ENCODE data around the gene FZR1. TPM values are rescaled to one million over a fixed set of nuclear protein-coding genes. Genes with fewer than 3 reads are reported as not detected.

Gene FZR1
- total RNA-seq, 1 donor from 2014 or later = 16.4 TPM

DNA sequence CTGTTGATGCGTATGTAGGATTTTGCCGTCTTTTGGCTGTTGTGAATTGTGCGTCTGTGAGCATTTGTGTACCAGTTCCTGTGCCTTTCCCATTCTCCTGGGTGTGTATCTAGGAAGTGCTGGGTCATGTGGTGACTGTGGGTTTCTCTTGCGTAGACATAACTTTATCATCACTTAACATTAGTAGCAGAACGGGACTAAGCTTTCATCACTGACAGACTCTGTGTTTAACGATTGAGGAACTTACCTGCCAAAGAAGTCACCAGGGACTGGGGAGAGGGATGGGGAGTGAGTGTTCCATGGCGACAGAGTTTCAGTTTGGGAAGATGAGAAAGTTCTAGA lies 15.0 kb downstream of the FZR1 start:
- no peak overlapping the region for H3K4me3 Mint-ChIP-seq
- Histone ChIP-seq H3K36me3 (no peaks in the 10 kb centered on the region), H3K4me2 (no peak overlapping the region), H4K20me1 (ENCODE audit: low read depth) (peaks cover 97% of the 10 kb centered on the region), H3K9ac (no peak overlapping the region), H3K4me3 (no peak overlapping the region), H3K79me2 (ENCODE audit: low read depth) (peaks cover 53% of the 10 kb centered on the region), H3F3A (ENCODE audit: low read depth) (no peaks in the 10 kb centered on the region), H3K4me1 (peaks cover 4% of the 10 kb centered on the region), H3K27ac (no peak overlapping the region), H3K27me3 (no peaks in the 10 kb centered on the region), H2AFZ (replicated peaks) (no peak overlapping the region), H3K9me3 (ENCODE audit: low read depth) (no peaks in the 10 kb centered on the region)
- no peaks in the 10 kb centered on the region for H3K9me3 Mint-ChIP-seq
- peaks cover 6% of the 10 kb centered on the region for H3K4me1 Mint-ChIP-seq
- no peak for DNase-seq (ENCODE audit: low spot score)
- no peak overlapping the region for H3K27ac Mint-ChIP-seq
- TF ChIP-seq EZH2 (IDR thresholded peaks at IDR 0.05) (no peak), EZH2phosphoT487 (IDR thresholded peaks at IDR 0.05) (no peak)
- TF ChIP-seq, protein P1, sequence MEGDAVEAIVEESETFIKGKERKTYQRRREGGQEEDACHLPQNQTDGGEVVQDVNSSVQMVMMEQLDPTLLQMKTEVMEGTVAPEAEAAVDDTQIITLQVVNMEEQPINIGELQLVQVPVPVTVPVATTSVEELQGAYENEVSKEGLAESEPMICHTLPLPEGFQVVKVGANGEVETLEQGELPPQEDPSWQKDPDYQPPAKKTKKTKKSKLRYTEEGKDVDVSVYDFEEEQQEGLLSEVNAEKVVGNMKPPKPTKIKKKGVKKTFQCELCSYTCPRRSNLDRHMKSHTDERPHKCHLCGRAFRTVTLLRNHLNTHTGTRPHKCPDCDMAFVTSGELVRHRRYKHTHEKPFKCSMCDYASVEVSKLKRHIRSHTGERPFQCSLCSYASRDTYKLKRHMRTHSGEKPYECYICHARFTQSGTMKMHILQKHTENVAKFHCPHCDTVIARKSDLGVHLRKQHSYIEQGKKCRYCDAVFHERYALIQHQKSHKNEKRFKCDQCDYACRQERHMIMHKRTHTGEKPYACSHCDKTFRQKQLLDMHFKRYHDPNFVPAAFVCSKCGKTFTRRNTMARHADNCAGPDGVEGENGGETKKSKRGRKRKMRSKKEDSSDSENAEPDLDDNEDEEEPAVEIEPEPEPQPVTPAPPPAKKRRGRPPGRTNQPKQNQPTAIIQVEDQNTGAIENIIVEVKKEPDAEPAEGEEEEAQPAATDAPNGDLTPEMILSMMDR (IDR thresholded peaks at IDR 0.05) = no peak
- no peaks in the 10 kb centered on the region for H3K27me3 Mint-ChIP-seq (ENCODE audit: insufficient read depth, low read depth)
- H3K36me3 Mint-ChIP-seq = peaks cover 9% of the 10 kb centered on the region

DNA sequence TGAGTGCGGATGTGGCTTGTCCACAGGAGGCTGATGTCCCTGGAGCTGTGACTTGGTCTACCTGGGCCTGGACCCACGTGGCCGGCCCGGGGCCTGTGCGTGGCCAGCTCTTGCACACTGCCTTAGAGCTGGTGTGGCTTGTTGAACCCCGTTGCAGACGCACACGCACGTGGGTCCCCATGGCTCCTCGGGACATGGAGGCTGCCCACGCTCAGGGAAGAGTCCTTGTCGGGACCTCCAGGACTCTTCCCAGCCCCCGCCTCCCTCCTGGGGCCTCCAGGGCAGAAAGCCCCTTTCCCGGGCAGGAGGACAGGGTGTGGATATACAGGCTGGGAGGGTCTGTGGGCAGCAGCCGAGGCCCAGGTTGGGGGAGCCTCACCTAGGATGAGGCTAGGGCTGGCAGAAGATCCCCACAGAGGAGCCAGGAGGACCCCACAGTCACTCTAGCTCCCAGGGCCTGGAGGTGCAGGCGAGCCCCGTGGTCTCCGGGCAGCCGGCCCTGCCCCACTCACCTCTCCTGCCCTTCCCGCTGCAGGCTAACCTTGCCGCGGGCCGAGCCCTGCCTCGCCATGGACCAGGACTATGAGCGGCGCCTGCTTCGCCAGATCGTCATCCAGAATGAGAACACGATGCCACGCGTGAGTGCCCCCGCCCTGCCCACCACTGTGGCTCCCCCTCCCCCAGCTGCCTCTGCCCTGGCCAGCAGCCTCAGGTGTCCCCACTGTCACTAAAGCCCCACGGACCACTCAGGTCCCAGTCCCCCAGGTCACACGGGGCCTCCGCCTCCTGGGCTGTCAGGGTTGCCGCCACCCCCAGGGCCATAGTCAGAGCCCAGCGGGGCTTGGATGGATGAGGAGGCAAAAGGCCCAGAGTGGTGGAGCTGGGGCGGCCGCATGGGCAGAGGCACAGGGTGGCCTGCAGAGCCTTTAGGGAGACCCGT lies 16.6 kb downstream of the FZR1 start:
- no peaks in the 10 kb centered on the region for H3K9me3 ChIP-seq (ENCODE audit: low read depth)
- no peaks in the 10 kb centered on the region for H3K36me3 ChIP-seq
- H3K4me3 ChIP-seq = no peak overlapping the region
- no peak for DNase-seq (ENCODE audit: low spot score)
- peaks cover 37% of the 10 kb centered on the region for H3K79me2 ChIP-seq (ENCODE audit: low read depth)
- H4K20me1 ChIP-seq (ENCODE audit: low read depth) = peaks cover 91% of the 10 kb centered on the region
- no peak overlapping the region for H2AFZ ChIP-seq (replicated peaks)
- H3K27me3 Mint-ChIP-seq (ENCODE audit: insufficient read depth, low read depth) = no peaks in the 10 kb centered on the region
- H3K27ac Mint-ChIP-seq = no peak overlapping the region
- no peaks in the 10 kb centered on the region for H3K9me3 Mint-ChIP-seq
- H3K4me1 ChIP-seq = peaks cover 4% of the 10 kb centered on the region
- no peak overlapping the region for H3K4me3 Mint-ChIP-seq
- TF ChIP-seq EZH2 (IDR thresholded peaks at IDR 0.05) = no peak
- no peak for TF ChIP-seq EZH2phosphoT487 (IDR thresholded peaks at IDR 0.05)
- TF ChIP-seq, protein P1 (IDR thresholded peaks at IDR 0.05) = no peak
- H3F3A ChIP-seq (ENCODE audit: low read depth) = no peaks in the 10 kb centered on the region
- H3K27ac ChIP-seq = no peak overlapping the region
- H3K27me3 ChIP-seq = no peaks in the 10 kb centered on the region
- H3K4me2 ChIP-seq = no peak overlapping the region
- H3K36me3 Mint-ChIP-seq = peaks cover 13% of the 10 kb centered on the region
- H3K4me1 Mint-ChIP-seq = peaks cover 6% of the 10 kb centered on the region
- H3K9ac ChIP-seq = no peak overlapping the region

DNA sequence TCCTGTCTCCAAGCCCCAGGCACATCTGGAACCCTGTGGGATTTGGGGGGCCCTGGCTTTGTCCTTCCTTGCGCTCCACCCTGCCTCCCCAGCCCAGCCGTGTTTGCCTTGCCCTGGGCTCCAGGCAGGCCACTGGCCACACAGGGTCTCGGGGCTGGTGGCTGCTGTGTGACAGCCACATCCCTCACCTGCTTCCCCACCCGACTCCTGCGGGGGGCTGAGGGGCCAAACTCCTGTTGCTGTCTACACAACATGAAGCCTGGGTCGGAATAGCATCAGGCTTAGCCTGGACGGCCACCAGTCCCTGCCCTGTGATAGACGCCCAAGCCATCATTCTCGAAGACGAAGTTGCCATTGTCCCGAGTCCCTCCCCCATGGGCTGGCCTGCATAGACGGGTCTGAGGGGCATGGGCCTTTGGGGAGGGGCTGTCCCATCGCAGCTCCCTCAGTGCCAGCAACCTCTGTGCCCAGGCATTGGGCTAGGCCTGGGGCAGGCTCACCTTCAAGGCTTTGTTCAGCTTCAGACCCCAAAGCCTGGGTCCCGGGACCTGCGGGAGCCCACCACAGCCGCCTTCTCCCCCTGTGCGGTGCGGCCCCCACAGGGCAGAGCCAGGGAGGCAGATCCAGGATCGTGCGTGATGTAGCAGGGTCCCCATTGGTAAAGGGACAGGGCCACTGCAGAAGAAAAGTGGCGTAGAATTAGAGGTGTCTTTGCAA lies 17.4 kb downstream of the FZR1 start:
- DNase-seq (ENCODE audit: low spot score) = no peak
- Histone ChIP-seq H3K4me2 (no peak overlapping the region), H3K27me3 (no peaks in the 10 kb centered on the region), H4K20me1 (ENCODE audit: low read depth) (peaks cover 83% of the 10 kb centered on the region), H3K9me3 (ENCODE audit: low read depth) (no peaks in the 10 kb centered on the region), H3K36me3 (no peaks in the 10 kb centered on the region), H3K79me2 (ENCODE audit: low read depth) (peaks cover 28% of the 10 kb centered on the region), H3K4me1 (no peaks in the 10 kb centered on the region), H3K27ac (no peak overlapping the region), H2AFZ (replicated peaks) (no peak overlapping the region), H3K4me3 (no peak overlapping the region), H3F3A (ENCODE audit: low read depth) (no peaks in the 10 kb centered on the region), H3K9ac (no peak overlapping the region)
- Mint-ChIP-seq H3K27me3 (ENCODE audit: insufficient read depth, low read depth) (no peaks in the 10 kb centered on the region), H3K36me3 (peaks cover 13% of the 10 kb centered on the region), H3K27ac (no peak overlapping the region), H3K4me1 (peaks cover 5% of the 10 kb centered on the region), H3K4me3 (no peak overlapping the region), H3K9me3 (no peaks in the 10 kb centered on the region)
- no peak for TF ChIP-seq EZH2 (IDR thresholded peaks at IDR 0.05)
- TF ChIP-seq, protein P1 (IDR thresholded peaks at IDR 0.05) = no peak
- no peak for TF ChIP-seq EZH2phosphoT487 (IDR thresholded peaks at IDR 0.05)
